Stimulated activated naive CD8-positive, alpha-beta T cell treated with anti-CD3 and anti-CD28 coated beads, Interleukin-15, Interleukin-2, amounts not matched to agents 100 U/mL and 50 U/mL, for 24 hours (primary cell): ENCODE results near the gene ABL1.
"Not testable (repeated sequence)": the region's sequence is repeated elsewhere in the genome, so short reads cannot be mapped to it uniquely, and the experiment has no call there.

Experiments
- ATAC-seq: fragments of 150-1000 bp; cut with Tn5 transposase; one replicate; pipeline ENCODE4 v1.10.0; 2021
- DNase-seq: peaks from one replicate; pipeline ENCODE4 v3.0.0; 2021

ABL1 gene

DNA sequence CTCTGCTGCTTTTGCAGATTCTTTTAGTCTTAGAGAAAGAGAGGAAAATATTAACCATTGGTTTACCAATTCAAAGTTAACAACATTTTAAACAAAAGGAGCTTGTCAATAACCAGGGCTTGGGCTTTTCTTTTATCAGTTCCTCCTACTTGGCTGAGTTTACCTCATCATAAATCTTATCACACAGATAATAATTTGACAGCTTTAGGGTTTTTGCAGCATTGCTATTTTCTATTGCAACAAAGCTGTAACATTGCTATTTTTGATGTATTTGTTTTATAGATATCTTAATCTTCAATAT is 9.8 kb upstream of the ABL1 start:
- no peak for DNase-seq
- no peak for ATAC-seq

DNA sequence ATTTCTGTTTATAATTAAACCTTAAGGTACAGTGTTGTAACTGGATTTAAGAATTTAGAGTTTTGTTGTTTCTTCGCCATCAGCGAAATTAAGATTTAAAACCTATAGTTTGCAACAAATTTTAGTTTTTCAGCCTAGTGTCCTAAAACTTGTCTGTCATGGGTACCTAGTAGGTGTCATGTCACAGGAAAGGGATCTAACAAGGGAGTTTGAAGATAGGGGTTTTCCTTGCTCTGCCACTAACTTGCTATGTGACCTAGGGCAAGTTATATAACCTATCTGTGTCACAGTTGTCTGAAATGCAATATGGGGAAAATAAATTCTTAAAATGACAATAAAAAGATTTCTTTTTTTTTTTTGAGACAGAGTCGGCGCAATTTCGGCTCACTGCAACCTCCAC is 9.2 kb upstream of the ABL1 start:
- DNase-seq (no peak), ATAC-seq (no peak)

DNA sequence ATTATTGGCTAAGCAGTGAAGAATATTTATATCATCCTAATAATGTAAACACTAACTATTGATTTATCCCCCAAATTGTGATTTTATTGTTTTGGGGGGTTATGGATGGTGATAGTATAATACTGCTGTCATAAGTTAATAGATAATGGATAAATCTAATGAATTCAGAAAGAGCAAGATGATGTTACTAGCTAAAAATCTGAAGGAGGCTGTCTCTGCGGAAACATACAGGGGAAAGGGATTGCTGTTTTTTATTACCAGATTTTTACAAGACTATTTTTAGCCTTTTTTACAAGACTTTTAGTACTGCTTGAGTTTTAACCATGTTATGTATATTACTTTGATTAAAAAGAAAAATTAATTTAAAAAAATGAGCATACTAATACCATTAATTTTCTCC is 5.3 kb upstream of the ABL1 start:
- no peak for ATAC-seq
- no peak for DNase-seq

DNA sequence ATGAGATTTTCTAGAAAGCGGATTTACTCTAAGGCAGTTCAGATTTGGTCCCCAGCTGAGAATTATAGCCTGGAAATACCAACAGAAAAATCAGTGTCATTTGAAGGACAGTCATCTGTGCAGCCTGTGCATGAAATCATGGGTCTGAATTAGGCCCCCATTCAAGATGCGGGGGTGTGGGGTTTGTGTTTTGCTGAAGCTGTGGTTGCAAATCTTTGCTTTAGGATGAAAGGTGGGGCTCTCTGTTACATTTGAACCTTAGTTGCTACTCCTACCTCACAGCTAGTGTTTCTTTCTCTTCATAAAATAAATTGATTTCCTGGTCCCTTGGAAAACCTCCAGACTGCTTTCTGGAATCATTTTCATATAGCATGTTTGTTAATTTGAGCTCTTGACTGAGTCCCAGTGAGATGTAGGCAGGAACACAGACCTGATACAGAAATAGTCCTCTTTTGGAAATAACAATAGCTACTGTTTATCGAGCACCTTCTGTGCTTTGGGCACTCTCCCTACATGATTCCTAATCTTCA is 4.8 kb upstream of the ABL1 start:
- DNase-seq (no peak), ATAC-seq (no peak)

DNA sequence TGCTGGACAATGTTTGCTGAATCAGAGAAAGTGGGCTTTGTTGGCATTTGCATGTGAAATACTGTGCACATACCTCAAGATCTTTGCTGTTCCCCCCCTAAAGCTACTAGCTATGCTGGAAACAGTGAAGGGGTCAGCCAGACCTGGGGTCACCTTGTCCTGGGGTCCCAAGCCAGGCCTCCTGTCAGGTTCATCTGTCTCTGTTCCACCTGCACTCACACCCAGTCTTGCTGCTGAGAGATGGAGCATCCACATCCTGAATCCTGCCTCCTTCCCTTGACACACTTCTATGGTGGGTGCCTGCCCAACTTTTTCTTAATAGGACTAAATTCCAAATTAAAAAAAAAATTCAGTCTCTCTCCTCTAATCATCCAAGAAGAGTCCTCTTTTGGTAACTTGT is 4.0 kb upstream of the ABL1 start:
- ATAC-seq (no peak), DNase-seq (no peak)

DNA sequence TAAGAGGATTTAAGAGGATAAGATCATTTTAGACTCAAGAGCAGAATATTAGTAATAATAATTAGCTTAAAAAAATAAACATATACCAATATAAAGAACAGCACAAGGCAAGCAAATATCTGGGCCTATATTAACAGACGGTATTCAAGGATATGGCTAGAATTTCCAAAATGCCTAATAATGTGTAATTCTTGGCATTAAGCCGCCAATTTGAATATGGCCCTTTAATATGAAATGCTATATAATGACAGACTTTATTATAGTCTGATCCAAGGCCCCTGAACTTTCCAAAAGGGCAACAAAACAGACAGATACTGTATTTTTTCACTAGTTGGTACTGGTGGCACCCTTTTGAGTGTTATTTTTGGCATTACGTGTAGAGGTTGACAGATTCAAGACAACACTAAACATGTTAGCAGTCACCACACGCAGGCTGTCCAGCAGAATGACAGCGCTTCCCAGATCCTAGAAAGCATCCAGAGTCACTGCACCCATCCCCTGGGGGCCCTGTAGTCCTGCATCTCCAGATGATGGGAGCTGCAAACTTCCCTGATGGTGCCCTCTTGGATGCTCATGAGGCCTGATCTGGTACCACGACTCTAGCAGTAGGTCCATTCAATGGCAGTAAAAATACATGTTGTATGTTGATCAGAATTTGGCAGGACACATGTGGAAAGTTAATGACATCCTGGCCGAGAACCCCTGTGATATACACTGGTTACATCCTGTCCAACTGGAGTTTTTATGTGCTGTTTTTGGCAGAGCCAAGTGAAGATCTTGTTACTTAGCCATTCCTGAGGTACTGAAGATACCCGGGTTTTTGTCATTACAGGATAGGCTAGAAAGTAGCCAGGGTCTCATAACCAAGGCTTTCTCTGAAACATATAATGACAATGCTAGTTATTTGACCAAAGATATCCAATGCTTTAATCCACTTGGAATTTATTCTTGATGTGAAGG is 1.7 kb upstream of the ABL1 start:
- ATAC-seq = no peak
- no peak for DNase-seq

DNA sequence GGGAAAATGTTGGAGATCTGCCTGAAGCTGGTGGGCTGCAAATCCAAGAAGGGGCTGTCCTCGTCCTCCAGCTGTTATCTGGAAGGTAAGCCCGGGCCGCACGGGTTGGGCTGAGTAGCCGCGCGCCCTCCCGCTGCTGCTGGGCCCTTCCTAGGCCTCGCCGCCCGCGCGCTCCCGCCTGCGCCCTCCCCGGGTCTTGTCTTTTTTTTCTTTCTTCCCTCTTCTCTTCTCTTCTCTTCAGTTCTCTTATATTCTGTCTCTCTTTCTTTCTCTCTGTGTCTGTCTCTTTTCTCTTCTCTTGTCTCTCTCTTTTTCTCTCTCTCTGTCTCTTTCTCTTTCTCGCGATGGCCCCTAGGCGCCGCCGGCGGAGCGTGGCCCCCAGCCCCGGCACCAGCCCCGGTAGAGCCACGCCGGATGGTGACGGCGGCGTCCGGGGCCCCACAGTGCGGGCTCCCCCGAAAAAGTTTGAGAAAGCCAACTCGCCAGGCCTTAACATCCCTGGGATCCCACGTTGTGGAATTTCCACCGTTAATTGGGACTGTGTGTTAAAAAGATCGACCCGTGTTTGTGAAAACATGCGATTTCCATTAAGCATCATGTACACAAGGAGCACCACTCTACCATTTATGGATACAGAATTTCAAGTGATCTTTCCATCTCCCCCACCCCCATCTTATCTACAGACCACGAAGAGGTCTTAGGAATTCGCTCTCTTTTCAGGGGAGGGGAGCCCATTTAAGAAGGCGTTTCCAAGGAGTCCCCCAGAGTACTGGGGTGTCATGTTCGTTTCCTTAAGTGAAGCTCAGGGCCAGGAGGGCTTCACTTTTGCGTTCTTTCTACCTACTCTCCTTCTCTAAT is 616 bp downstream of the ABL1 start:
- ATAC-seq (peak; percentile 35), DNase-seq (peak; percentile 61)

DNA sequence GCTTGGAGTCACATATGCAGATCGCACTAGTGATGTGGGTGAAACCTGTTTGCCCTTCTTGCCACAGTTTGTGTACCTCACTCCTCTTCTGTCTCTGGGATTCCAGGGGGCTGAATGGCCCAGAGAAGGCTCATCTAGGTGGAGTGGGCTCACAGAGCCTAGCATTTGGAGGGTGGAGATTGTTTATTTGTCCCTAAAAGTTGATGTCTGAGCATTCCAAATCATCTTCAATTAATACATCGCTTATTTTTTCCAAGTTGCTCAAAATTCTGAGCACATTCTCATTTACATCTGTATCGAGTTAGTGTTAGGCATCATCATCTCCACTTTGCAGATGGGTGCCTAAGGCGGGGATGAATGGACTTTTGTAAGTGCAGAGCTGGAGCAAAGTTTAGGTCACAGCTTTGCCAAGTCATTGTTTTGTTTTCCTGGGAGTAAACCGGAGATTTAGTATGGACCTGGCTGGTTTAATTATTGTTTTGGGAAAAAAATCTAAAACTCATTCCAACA is 2.0 kb downstream of the ABL1 start:
- DNase-seq = no peak

DNA sequence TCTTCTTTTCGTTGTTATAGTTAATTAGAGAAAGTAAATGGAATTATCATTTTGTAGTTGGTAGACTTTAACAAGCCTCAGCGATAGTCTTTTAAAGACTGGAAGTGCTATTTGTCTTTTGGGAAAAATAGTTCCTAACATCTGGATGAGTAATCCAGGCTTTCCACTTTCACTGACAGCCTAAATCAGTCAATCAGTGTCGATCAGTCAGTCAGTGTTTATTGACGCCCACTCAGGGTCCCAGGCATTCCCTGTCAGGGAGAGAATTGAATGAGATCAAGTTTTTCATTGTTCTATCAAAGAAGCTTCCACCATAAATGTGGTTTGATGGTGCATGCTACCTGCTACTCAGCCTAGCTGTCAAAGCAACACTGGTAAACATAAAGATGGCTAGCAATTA is 2.6 kb downstream of the ABL1 start:
- DNase-seq = no peak
- ATAC-seq = no peak

More for the DNA sequence above, 2.0 kb downstream of the ABL1 start:
- ATAC-seq = no peak

DNA sequence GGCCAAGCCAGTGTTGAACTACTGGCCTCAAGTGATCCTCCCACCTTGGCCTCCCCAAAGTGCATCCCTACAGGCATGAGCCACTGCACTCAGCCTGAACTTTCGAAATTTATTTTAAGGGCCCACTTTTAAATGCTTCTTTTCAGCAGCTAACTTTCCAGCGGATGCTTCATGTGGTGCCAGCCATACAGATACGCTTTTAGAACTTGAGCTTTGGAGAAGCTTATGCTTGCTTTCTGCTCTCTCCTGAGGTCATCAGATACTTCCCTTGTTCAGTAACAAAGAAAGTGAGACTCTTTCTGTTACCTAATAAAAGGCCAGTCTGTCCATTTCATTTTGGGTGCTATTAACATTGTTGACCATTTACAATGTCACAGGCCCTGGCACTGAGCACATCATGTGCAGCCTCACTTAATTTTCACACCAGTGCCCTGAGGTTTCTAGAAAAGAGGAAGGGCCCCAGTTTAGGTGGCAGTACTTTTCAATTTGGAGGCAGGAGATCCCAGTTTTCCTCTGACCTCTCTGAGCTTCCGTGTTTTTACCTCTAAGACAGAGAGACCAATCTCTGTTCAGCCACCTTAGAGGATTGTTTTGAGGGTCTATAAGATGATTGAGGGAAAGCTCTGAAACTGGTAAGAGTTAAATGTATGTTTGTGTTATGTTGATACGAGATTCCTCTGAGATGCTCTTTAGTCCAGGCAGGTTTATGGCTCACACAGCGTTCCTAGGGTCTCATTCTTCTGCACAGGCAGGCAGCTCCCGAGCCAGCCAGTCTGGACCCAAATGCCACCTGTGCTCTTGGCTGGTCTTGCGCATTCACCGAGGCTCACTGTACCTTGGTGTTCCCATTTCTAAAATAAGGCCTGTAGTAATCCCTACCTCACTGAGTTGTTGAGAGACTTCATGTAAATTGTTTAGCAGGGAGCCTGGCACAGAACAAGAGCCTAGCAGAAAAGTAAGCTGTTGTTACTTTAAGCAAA is 4.4 kb downstream of the ABL1 start:
- DNase-seq (no peak), ATAC-seq (no peak)

DNA sequence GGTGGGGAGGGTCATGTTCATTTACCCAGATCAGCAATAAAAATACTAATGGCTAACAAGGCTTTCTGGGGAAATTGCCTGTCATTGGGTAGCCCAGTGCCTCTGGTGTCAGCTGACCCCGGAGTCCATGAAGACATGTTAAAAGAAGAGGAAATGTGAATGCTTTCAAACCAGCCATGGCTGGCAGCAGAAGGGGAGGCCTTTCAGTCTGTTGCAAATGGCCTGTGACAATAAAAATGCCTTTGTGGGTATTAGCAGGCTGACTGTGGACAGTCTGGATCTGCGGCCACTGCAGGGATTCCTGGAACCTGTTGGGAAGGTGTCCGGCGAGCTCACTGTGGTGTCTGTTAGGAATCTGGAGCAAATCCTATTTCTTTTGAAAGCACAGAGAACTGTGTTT is 7.5 kb downstream of the ABL1 start:
- no peak for ATAC-seq

DNA sequence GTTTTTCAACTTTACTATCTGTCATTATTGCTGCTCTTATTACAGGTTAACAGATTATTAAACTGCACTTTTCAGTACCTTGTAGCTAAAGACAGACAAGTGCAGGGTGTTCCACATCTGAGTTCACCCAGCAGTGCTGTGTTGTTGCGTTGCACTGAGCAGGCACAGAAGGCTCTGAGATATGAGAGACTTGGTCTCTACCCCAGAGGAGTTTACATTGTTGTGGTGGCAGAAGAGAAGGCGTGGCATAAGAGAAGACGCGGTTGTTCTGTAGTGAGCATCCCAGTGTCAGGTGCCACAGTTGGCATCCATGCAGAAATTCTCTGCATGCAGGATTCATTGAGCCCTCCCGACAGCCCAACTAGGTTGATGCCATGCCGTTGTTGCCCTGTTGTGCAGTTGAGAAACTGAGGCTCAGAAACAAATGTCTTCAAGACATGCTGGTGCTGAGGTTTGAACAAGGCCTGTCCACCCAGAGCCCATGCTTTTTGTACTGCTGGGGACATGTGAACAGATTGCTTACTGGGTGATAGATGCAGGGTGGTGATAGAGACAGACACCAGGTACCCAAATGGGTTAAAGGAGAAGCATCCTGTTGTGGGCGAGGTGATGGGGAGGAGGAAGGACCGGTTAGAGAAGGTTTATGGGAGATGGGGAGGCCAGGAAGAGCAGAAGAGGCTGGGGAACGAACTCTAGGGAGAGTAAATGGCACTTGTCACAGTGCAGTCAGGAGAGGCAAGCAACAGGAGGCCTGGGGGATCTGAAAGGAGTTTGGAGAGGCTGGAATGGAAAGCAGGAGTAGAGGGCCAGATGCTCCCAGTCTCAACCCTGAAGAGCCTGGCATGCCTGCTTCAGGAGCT is 8.2 kb downstream of the ABL1 start:
- ATAC-seq (no peak), DNase-seq (no peak)

More for the DNA sequence above, 7.5 kb downstream of the ABL1 start:
- no peak for DNase-seq

DNA sequence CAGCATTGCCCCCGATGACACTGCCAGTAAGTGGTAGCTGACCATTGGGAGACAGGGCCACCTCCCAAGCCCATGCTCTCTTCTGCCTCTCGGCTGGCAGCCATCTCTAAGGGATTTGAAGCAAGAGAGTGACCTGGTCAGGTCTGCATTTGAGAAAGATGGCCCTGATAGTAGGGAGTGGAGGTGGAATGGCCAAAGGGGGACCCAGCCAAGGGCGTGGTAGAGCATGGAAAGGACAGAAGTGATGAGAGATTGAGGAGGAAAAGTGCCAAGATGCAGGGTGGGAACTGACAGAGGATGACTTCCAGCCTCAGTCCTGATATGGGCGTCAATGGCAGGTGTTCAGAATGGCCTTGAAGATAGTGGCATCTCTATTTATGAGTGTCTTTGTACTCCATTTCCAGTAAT is 9.0 kb downstream of the ABL1 start:
- ATAC-seq = no peak
- no peak for DNase-seq

DNA sequence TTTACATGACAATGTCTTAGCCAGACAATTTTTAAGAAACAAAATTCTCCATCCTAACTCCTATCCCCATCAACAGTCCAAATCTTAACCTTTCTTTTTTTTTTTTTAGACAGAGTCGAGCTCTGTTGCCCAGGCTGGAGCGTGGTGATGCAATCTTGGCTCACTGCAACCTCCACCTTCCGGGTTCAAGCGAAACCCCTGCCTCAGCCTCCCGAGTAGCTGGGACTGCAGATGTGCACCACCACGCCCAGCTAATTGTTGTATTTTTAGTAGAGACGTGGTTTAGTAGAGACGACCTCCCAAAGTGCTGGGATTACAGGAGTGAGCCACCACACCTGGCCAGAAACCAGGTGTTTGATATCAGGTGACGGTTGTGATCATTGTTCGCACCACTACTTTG is 10.2 kb downstream of the ABL1 start:
- no peak for DNase-seq
- no peak for ATAC-seq

DNA sequence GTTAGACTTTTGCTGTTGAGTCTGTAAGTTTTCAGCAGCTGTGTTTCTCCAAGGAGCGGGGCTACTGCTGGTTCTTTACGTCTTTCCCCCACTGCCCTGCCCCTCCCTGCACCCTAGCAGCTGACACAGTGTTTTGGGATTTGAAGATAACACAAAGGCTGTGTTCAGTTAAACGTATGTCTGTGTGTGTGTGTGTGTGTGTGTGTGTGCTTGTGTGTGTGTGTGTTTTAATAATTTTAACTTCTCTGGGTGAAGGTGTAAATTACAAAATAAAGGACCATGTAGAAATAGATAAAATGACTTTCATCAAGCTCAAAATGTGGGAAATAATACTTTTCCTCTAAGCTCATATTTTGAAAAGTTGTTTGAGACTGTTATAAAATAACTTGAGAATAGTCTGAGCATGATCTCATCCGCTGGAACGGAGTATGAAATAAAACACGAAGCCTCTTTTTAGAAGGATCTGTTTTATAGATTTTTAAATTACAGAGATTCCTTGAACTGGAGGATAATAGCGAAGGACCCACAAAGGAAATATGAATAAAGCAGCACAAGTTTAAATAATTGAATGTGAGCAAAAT is 10.9 kb downstream of the ABL1 start:
- ATAC-seq (no peak), DNase-seq (no peak)

DNA sequence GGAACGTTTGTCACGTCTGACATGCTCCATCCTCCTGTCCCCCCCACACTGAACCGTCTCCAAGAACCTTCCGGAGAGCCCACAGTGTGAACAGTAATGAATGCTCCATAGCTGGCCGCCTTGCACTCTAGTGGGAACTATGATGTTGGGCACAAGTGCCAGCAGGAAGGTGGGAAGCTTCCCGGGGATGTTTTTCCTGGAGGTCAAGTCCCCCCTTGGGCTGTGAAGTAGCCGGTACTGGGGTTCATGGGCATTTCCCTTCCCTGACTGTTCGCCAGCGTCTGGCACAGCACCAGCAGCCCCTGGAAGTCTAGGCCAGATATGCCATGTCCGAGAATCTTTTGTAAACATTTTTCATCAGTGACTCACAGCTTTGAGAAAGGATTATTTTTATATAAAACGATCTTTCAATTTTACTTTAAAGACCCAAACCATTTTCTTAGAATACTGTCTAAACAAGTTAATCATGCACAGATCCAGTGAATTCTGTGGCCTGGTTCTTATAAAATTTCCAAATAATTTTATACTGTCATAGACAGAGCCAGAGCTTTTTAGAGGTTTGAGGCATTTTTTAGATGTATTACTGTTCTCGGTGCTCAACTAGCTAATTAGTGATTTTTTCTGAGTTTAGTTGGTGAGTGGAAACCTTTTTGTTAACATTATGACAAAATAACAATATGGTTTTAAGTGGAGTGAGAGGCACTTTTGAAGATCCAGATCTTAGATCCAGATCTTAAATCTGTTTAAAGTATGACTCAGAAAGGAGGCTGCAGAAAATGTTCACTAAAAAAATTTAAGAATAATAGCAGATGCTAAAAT is 11.6 kb downstream of the ABL1 start:
- DNase-seq (no peak), ATAC-seq (no peak)

DNA sequence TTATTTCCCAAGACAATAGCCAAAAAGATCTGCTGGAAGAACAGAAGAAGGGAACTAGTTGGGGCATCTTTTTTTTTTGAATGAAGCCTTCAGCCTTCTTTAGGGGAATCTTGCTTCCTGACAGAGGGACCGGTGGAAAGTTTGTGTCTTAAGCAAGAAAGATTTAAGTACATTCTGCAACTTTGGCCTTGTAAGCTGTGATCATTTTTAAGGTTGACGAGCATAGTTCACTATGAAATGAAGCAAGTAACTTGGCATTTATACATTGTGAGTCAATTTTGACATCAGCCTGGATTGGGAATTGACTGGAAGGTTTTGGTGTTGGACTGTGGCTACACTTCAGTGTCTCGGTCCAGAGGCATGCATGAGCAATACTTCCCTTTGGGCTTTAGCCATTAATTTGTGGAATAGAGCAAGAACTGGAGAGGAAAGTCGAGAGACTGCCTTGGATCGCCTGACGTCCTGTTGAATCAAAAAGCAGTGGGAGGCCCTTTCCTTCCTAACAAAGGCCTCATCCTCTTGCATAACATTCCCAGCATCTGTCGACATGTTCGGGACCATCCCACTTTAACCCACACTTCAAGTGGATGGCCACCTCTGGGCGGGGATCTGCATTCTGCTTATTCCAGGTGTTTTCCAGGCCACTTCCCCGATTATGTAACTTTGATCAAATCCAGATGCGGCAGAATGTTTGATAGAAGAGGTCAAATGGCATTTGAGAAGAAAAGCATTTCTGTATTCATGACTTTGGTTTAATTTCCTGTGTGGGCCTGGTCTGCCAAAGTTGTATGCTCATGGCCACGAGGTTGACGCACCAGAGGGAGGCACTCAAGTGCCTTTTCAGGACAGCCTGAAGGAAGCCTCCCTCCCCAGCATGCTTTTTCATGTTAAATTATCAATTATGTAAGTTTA is 12.5 kb downstream of the ABL1 start:
- DNase-seq = no peak
- ATAC-seq = no peak

DNA sequence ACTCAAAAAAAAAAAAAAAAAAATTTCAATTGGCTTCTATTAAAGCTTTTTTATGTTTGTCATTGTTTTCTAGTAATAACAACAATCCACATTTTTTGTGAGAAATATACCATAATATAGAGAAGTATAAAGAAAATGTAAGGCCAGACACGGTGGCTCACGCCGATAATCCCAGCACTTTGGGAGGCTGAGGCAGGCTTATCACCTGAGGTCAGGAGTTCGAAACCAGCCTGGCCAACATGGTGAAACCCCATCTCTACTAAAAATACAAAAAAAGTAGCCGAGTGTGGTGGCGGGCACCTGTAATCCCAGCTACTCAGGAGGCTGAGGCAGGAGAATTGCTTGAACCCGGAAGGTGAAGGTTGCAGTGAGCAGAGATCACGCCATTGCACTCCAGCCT is 13.5 kb downstream of the ABL1 start:
- ATAC-seq, DNase-seq: not testable (repeated sequence)
